ENCODE data around the gene SLC16A7. TPM values are rescaled to one million over a fixed set of nuclear protein-coding genes. Genes with fewer than 3 reads are reported as not detected.

SLC16A7 gene
- 29.4 TPM for total RNA-seq

GRCh38 chr12:59595883-59596540 is at the start of gene SLC16A7:
SLC16A7 (plus strand) TSS chr12:59596029; CDS start chr12:59704802, 108,773 bp downstream.

Small RNA genes lying within 50 kb of the gene (small RNA-seq; reads per million reads assigned to genes)
- gene AC079905.2 (ENCODE audit: low replicate concordance) (not detected), gene RNU4-20P (ENCODE audit: low replicate concordance) (not detected)

Data from metanephros (tissue), 2 donors.